K562 (cell line): ENCODE results near the gene RGS6.

Source experiments
- CHCHD3 ChIP-seq: fragments of 250-450 bp; sonication (Bioruptor Pico); IDR thresholded peaks from 2 replicates; pipeline ENCODE4 v2.1.2; 2022; ENCODE audit warnings: mild to moderate bottlenecking
- EZH2 ChIP-seq: IDR thresholded peaks from 2 replicates; pipeline ENCODE4 v1.6.1; 2012; ENCODE audit warnings: low read depth, mild to moderate bottlenecking, inconsistent platforms, low read length, borderline replicate concordance
- IRF2 ChIP-seq: sonication (generic); formaldehyde crosslinking; IDR thresholded peaks from 2 replicates; pipeline ENCODE4 v1.8.1; 2022; ENCODE audit warnings: mild to moderate bottlenecking, missing genetic modification reagents
- MAFF ChIP-seq: IDR thresholded peaks from 2 replicates; pipeline ENCODE4 v1.6.1; 2012; ENCODE audit warnings: low read length, improper control_type of control experiment
- MXI1 ChIP-seq: IDR thresholded peaks from 2 replicates; pipeline ENCODE4 v1.6.1; 2011; ENCODE audit warnings: low read depth, mild to moderate bottlenecking, improper control_type of control experiment, low read length
- POLR2A ChIP-seq: fragments of 450-650 bp; conservative IDR thresholded peaks from 2 replicates; pipeline ENCODE4 v1.6.1; 2016
- POLR2AphosphoS5 ChIP-seq: IDR thresholded peaks from 2 replicates; pipeline ENCODE4 v1.6.1; 2011; ENCODE audit warnings: mild to moderate bottlenecking, low read depth, low read length, moderate library complexity; ENCODE audit not compliant: control insufficient read depth, insufficient read depth
- SREBF2 ChIP-seq: sonication (generic); formaldehyde crosslinking; IDR thresholded peaks from 2 replicates; pipeline ENCODE4 v1.4.0; 2020; ENCODE audit warnings: mild to moderate bottlenecking, missing genetic modification reagents
- TEAD2 ChIP-seq: fragments of 450-650 bp; IDR thresholded peaks from 2 replicates; pipeline ENCODE4 v1.6.1; 2016; ENCODE audit warnings: missing genetic modification characterization, control low read depth, missing compliant biosample characterization
- ZFP36 ChIP-seq: fragments of 150-350 bp; IDR thresholded peaks from 2 replicates; pipeline ENCODE4 v1.6.1; 2018; ENCODE audit warnings: low read length, low read depth; ENCODE audit not compliant: partially characterized antibody
- TF ChIP-seq, protein P1 (sequence below): sonication (generic); formaldehyde crosslinking; IDR thresholded peaks from 2 replicates; pipeline ENCODE4 v1.8.1; 2023; ENCODE audit warnings: mild to moderate bottlenecking, missing genetic modification reagents, moderate library complexity
- TF ChIP-seq, protein P2 (sequence below), 3 experiments: IDR thresholded peaks in 2 of 3; conservative IDR thresholded peaks in 1 of 3; 2 replicates each; pipeline ENCODE4 v1.5.1; 2011 to 2012; ENCODE audit warnings: low read length in 3 of 3, mild to moderate bottlenecking in 3 of 3, control low read depth in 2 of 3, improper control_type of control experiment in 1 of 3, inconsistent platforms in 1 of 3, low read depth in 1 of 3, mixed read lengths in 1 of 3, moderate library complexity in 1 of 3; ENCODE audit not compliant: insufficient read depth in 2 of 3

DNA sequence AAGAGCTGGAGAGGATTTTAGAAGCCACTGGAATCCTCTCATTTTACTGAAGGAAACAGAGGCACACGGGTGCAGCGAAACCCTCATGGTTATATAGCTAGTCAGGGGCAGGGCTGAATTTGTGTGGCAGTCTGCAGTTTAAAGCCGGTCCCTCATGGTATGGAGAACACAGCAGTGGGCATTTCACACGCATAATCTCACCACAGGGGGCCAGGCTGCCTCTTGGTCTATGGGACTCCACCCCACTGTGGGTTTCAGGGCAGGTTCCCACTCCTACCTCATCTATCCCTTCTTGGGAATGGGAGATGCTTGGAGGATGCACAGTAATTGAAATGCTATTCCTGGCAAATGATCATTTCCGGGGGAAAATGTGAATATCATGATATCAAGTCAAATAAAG, 400.6 kb downstream of the RGS6 start:
- TF ChIP-seq POLR2A = no peak
- no peak for TF ChIP-seq CHCHD3 (CRISPR knock-in tag)
- TF ChIP-seq, protein P1, sequence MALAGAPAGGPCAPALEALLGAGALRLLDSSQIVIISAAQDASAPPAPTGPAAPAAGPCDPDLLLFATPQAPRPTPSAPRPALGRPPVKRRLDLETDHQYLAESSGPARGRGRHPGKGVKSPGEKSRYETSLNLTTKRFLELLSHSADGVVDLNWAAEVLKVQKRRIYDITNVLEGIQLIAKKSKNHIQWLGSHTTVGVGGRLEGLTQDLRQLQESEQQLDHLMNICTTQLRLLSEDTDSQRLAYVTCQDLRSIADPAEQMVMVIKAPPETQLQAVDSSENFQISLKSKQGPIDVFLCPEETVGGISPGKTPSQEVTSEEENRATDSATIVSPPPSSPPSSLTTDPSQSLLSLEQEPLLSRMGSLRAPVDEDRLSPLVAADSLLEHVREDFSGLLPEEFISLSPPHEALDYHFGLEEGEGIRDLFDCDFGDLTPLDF (CRISPR knock-in tag) = no peak
- TF ChIP-seq IRF2 (CRISPR knock-in tag) = no peak
- TF ChIP-seq EZH2 = no peak
- no peak for TF ChIP-seq POLR2AphosphoS5
- TF ChIP-seq MAFF = no peak
- TF ChIP-seq, protein P2, sequence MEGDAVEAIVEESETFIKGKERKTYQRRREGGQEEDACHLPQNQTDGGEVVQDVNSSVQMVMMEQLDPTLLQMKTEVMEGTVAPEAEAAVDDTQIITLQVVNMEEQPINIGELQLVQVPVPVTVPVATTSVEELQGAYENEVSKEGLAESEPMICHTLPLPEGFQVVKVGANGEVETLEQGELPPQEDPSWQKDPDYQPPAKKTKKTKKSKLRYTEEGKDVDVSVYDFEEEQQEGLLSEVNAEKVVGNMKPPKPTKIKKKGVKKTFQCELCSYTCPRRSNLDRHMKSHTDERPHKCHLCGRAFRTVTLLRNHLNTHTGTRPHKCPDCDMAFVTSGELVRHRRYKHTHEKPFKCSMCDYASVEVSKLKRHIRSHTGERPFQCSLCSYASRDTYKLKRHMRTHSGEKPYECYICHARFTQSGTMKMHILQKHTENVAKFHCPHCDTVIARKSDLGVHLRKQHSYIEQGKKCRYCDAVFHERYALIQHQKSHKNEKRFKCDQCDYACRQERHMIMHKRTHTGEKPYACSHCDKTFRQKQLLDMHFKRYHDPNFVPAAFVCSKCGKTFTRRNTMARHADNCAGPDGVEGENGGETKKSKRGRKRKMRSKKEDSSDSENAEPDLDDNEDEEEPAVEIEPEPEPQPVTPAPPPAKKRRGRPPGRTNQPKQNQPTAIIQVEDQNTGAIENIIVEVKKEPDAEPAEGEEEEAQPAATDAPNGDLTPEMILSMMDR (IDR thresholded peaks at IDR 0.05 in 2 of 3, conservative IDR thresholded peaks at IDR 0.05 in 1 of 3; ENCODE audit: insufficient read depth in 2 of 3, low read depth in 1 of 3, low read length in 3 of 3) = no peak
- no peak for TF ChIP-seq ZFP36
- TF ChIP-seq SREBF2 = no peak
- no peak for TF ChIP-seq TEAD2
- TF ChIP-seq MXI1 = no peak
